PC-9 (cell line): ENCODE data around the gene A1BG. TPM values are rescaled to one million over a fixed set of nuclear protein-coding genes. Genes with fewer than 3 reads are reported as not detected.

Source experiments
- BruUV-seq: library from RNA; stranded (reverse); fragments of 400-500 nt; replicated peaks from 2 replicates; lab custom pipeline; 2021; lab: Mats Ljungman, UMichigan
- CTCF ChIA-PET: fragments of 300-600 bp; sonication (Branson Sonifier 250); formaldehyde crosslinking; loops from one replicate; lab custom pipeline; 2022; ENCODE audit warnings: antibody characterized with exemption; lab: Charles Lee
- POLR2A ChIA-PET: fragments of 300-600 bp; sonication (Branson Sonifier 250); formaldehyde crosslinking; loops from one replicate; lab custom pipeline; 2022; ENCODE audit warnings: antibody characterized with exemption; ENCODE audit not compliant: unreplicated experiment; lab: Charles Lee
- DNase-seq, 2 experiments: peaks; one replicate each; pipeline versions ENCODE4 v3.0.0 to v3.0.0-alpha.2; 2015 to 2022; ENCODE audit warnings: mixed read lengths in 1 of 2
- H2AFZ ChIP-seq: fragments of 200-600 bp; sonication (generic); 2 replicates; pipeline ENCODE4 v1.8.1; 2017; ENCODE audit warnings: antibody characterized with exemption
- H3F3A ChIP-seq: fragments of 200-600 bp; sonication (generic); 2 replicates; pipeline ENCODE4 v1.8.1; 2017; ENCODE audit warnings: antibody characterized with exemption, mild to moderate bottlenecking, low read depth; ENCODE audit not compliant: insufficient read depth
- H3K27ac ChIP-seq: fragments of 200-600 bp; sonication (generic); 2 replicates; pipeline ENCODE4 v1.6.1; 2016; ENCODE audit warnings: mixed run types
- H3K27me3 ChIP-seq: fragments of 200-600 bp; sonication (generic); 2 replicates; pipeline ENCODE4 v1.6.1; 2016; ENCODE audit warnings: low read depth, mixed run types; ENCODE audit not compliant: insufficient read depth
- H3K36me3 ChIP-seq: fragments of 200-600 bp; sonication (generic); 2 replicates; pipeline ENCODE4 v1.6.1; 2016; ENCODE audit warnings: low read depth, mixed run types
- H3K4me1 ChIP-seq: fragments of 200-600 bp; sonication (generic); replicated peaks from 2 replicates; pipeline ENCODE4 v1.6.1; 2016; ENCODE audit warnings: mixed run types; ENCODE audit not compliant: insufficient read depth
- H3K4me2 ChIP-seq: fragments of 200-600 bp; sonication (generic); 2 replicates; pipeline ENCODE4 v1.6.1; 2017; ENCODE audit warnings: mixed run types
- H3K4me3 ChIP-seq: fragments of 200-600 bp; sonication (generic); 2 replicates; pipeline ENCODE4 v1.6.1; 2016; ENCODE audit warnings: mixed run types
- H3K79me2 ChIP-seq: fragments of 200-600 bp; sonication (generic); 2 replicates; pipeline ENCODE4 v1.6.1; 2017; ENCODE audit warnings: low read depth, mixed run types
- H3K9me2 ChIP-seq: fragments of 200-600 bp; sonication (generic); 2 replicates; pipeline ENCODE4 v1.8.1; 2017; ENCODE audit warnings: mild to moderate bottlenecking; ENCODE audit not compliant: insufficient read depth
- H3K9me3 ChIP-seq: fragments of 200-600 bp; sonication (generic); 2 replicates; pipeline ENCODE4 v1.8.1; 2016; ENCODE audit warnings: low read depth; ENCODE audit not compliant: insufficient read depth
- H4K20me1 ChIP-seq: fragments of 200-600 bp; sonication (generic); 2 replicates; pipeline ENCODE4 v1.8.1; 2017; ENCODE audit not compliant: insufficient read depth
- CTCF ChIP-seq: fragments of 200-600 bp; sonication (generic); conservative IDR thresholded peaks from 2 replicates; pipeline ENCODE4 v1.6.1; 2017; ENCODE audit warnings: mixed run types, antibody characterized with exemption, mild to moderate bottlenecking, moderate library complexity
- EZH2 ChIP-seq: fragments of 200-600 bp; sonication (generic); IDR thresholded peaks from 2 replicates; pipeline ENCODE4 v1.8.0; 2017; ENCODE audit warnings: antibody characterized with exemption, low read depth
- intact Hi-C: fragments of 100-400 bp; cut with micrococcal nuclease; formaldehyde crosslinking; loops from one replicate; pipeline ENCODE4 v1.10.0; 2022; ENCODE audit not compliant: unreplicated experiment
- total RNA-seq: library from RNA; stranded (reverse); gene quantifications from 2 replicates; pipeline ENCODE4 v1.2.3, GENCODE V29; 2021

The A1BG gene
- total RNA-seq, 1 experiment from 2014 or later = 2.5 TPM

DNA sequence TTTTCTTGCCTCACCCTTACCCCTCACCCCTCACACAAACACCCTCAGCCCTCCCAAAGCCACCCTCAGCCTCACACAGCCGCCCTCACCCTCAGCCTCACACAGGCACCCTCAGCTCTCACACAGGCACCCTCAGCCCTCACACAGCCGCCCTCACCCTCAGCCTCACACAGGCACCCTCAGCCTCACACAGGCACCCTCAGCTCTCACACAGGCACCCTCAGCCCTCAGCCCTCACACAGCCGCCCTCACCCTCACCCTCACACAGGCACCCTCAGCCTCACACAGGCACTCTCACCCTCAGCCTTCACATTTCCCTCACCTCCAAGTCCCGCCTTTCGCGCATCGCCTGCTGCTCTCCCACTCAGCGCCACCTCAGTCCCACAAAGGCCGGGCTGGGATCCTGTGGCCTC, 26.8 kb downstream of the A1BG start:
- H3K9me3 ChIP-seq = no peaks in the 10 kb centered on the region
- H3K4me2 ChIP-seq = peak overlapping the region; percentile 90
- intact Hi-C loops = loop anchor here (2.0 kb wide), 3 partner anchors 22 to 192 kb away; partner anchors contain the start of genes ERVK3-1, ZBTB45 and ZNF8

GRCh38 chr19:58325311-58326022, 27.8 kb downstream of the A1BG start:
- POLR2A ChIA-PET = no interaction called here
- DNase-seq = no peak
- CTCF ChIA-PET = interaction anchor here (0.6 kb wide), 1 partner anchor 107 kb away, joined by 3 read pairs; no protein-coding TSS in a partner anchor
- no peak overlapping the region for H3K27ac ChIP-seq
- H3K9me3 ChIP-seq = no peaks in the 10 kb centered on the region
- H3K4me1 ChIP-seq = no peaks in the 10 kb centered on the region; the same call in 1 of the 2 replicates
- no peaks in the 10 kb centered on the region for H3K27me3 ChIP-seq
- H3F3A ChIP-seq = peaks cover 9% of the 10 kb centered on the region; the same call in 1 of the 2 replicates
- intact Hi-C loops = loop anchor here (2.0 kb wide), 3 partner anchors 21 to 193 kb away; partner anchors contain the start of genes ERVK3-1, ZBTB45 and ZNF8
- BruUV-seq = TSS peak; percentile 48
- no peaks in the 10 kb centered on the region for H3K36me3 ChIP-seq
- H3K79me2 ChIP-seq = peaks cover 26% of the 10 kb centered on the region
- peak overlapping the region; percentile 90 for H3K4me2 ChIP-seq
- TF ChIP-seq EZH2 (no peak), CTCF (no peak)
- no peak overlapping the region for H2AFZ ChIP-seq
- no peaks in the 10 kb centered on the region for H4K20me1 ChIP-seq
- H3K9me2 ChIP-seq = no peaks in the 10 kb centered on the region
- peak overlapping the region; percentile 80; the same call in 1 of the 2 replicates for H3K4me3 ChIP-seq

More for the DNA sequence above, 26.8 kb downstream of the A1BG start:
- Histone ChIP-seq H3K4me1 (no peaks in the 10 kb centered on the region; the same call in 1 of the 2 replicates), H3K27me3 (no peaks in the 10 kb centered on the region), H3K27ac (no peak overlapping the region), H3K9me2 (no peaks in the 10 kb centered on the region), H3K4me3 (peak overlapping the region; percentile 80), H3K36me3 (no peaks in the 10 kb centered on the region), H2AFZ (peak overlapping the region; percentile 81), H4K20me1 (no peaks in the 10 kb centered on the region), H3F3A (peaks cover 9% of the 10 kb centered on the region; the same call in 1 of the 2 replicates), H3K79me2 (peaks cover 26% of the 10 kb centered on the region)
- no TSS peak for BruUV-seq
- ChIA-PET CTCF (interaction anchor here (0.6 to 1.1 kb wide), 2 partner anchors 85 to 193 kb away, joined by 4 read pairs; partner anchors contain the start of gene ZBTB45), POLR2A (interaction anchor here (0.6 to 1.0 kb wide), 9 partner anchors 22 to 409 kb away, joined by 3 to 13 read pairs (median 3); partner anchors contain the start of genes CHMP2A, ERVK3-1 and ZNF497)
- DNase-seq = no peak
- TF ChIP-seq CTCF (no peak), EZH2 (no peak)

- Histone ChIP-seq H3F3A (peaks cover 6% of the 10 kb centered on the region; the same call in 1 of the 2 replicates), H3K27me3 (no peaks in the 10 kb centered on the region), H3K27ac (no peak overlapping the region), H3K9me2 (no peaks in the 10 kb centered on the region), H3K4me3 (no peak overlapping the region), H3K79me2 (no peaks in the 10 kb centered on the region), H3K36me3 (no peaks in the 10 kb centered on the region), H3K9me3 (no peaks in the 10 kb centered on the region), H4K20me1 (no peaks in the 10 kb centered on the region), H3K4me1 (no peaks in the 10 kb centered on the region), H2AFZ (no peak overlapping the region), H3K4me2 (no peak overlapping the region)
- no peak for DNase-seq
- BruUV-seq = no TSS peak
- intact Hi-C loops = no loop called here
- TF ChIP-seq CTCF (no peak), EZH2 (no peak)
- CTCF ChIA-PET = no interaction called here
- POLR2A ChIA-PET = no interaction called here
Observed at GRCh38 chr19:58319241-58319640, 34.1 kb downstream of the A1BG start.
